IMR-90 (cell line): ENCODE results near the gene ZYG11B.
"Not testable (repeated sequence)": the region's sequence is repeated elsewhere in the genome, so short reads cannot be mapped to it uniquely, and the experiment has no call there.

Experiments used
- BHLHE40 ChIP-seq: fragments of 150-350 bp; IDR thresholded peaks from 2 replicates; pipeline ENCODE4 v1.6.1; 2016; ENCODE audit warnings: mild to moderate bottlenecking, low read depth, low read length
- CEBPB ChIP-seq: IDR thresholded peaks from 2 replicates; pipeline ENCODE4 v1.6.1; 2012; ENCODE audit warnings: low read depth, low read length, improper control_type of control experiment
- CTCF ChIP-seq: conservative IDR thresholded peaks from 2 replicates; pipeline ENCODE4 v1.5.1; 2012; ENCODE audit warnings: mild to moderate bottlenecking, low read depth, low read length, improper control_type of control experiment
- ELK1 ChIP-seq: fragments of 150-350 bp; IDR thresholded peaks from 2 replicates; pipeline ENCODE4 v1.6.1; 2016; ENCODE audit warnings: low read depth, mild to moderate bottlenecking, low read length, moderate library complexity, borderline replicate concordance
- FOS ChIP-seq: fragments of 150-350 bp; IDR thresholded peaks from 2 replicates; pipeline ENCODE4 v1.6.1; 2016; ENCODE audit warnings: low read depth, low read length
- MAFK ChIP-seq: IDR thresholded peaks from 2 replicates; pipeline ENCODE4 v1.6.1; 2012; ENCODE audit warnings: low read depth, low read length, improper control_type of control experiment
- MAZ ChIP-seq: IDR thresholded peaks from 2 replicates; pipeline ENCODE4 v1.6.1; 2012; ENCODE audit warnings: low read depth, mild to moderate bottlenecking, low read length, improper control_type of control experiment, moderate library complexity, borderline replicate concordance
- MXI1 ChIP-seq: IDR thresholded peaks from 2 replicates; pipeline ENCODE4 v1.6.1; 2012; ENCODE audit warnings: low read depth, mild to moderate bottlenecking, low read length, moderate library complexity, borderline replicate concordance
- POLR2A ChIP-seq: IDR thresholded peaks from 2 replicates; pipeline ENCODE4 v1.6.1; 2012; ENCODE audit warnings: mild to moderate bottlenecking, low read depth, low read length
- RAD21 ChIP-seq: IDR thresholded peaks from 2 replicates; pipeline ENCODE4 v1.6.1; 2012; ENCODE audit warnings: low read length, improper control_type of control experiment
- RCOR1 ChIP-seq: IDR thresholded peaks from 2 replicates; pipeline ENCODE4 v1.6.1; 2012; ENCODE audit warnings: mild to moderate bottlenecking, low read length, improper control_type of control experiment; ENCODE audit not compliant: insufficient replicate concordance
- RFX5 ChIP-seq: IDR thresholded peaks from 2 replicates; pipeline ENCODE4 v1.8.0; 2012; ENCODE audit warnings: low read depth, mild to moderate bottlenecking, low read length, moderate library complexity
- SMC3 ChIP-seq: fragments of 150-350 bp; IDR thresholded peaks from 2 replicates; pipeline ENCODE4 v1.6.1; 2016; ENCODE audit warnings: low read depth, mild to moderate bottlenecking, antibody characterized with exemption, low read length, moderate library complexity
- TF ChIP-seq, protein P1 (sequence below): fragments of 150-350 bp; IDR thresholded peaks from 2 replicates; pipeline ENCODE4 v1.6.1; 2017; ENCODE audit warnings: mild to moderate bottlenecking, antibody characterized with exemption, low read length, low read depth

GRCh38 chr1:52869727-52870126 lies 143.5 kb downstream of the ZYG11B start:
- TF ChIP-seq MAZ, CTCF, CEBPB, SMC3, RAD21, POLR2A, RCOR1, MXI1, ELK1, BHLHE40, RFX5, FOS, MAFK: not testable (repeated sequence)
- TF ChIP-seq, protein P1, sequence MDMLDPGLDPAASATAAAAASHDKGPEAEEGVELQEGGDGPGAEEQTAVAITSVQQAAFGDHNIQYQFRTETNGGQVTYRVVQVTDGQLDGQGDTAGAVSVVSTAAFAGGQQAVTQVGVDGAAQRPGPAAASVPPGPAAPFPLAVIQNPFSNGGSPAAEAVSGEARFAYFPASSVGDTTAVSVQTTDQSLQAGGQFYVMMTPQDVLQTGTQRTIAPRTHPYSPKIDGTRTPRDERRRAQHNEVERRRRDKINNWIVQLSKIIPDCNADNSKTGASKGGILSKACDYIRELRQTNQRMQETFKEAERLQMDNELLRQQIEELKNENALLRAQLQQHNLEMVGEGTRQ: not testable (repeated sequence)
